Stimulated activated CD4-positive, alpha-beta T cell treated with anti-CD3 and anti-CD28 coated beads, Interleukin-4, amount 100 ng/mL, for 1 hour (primary cell): ENCODE measurements around the gene SREBF2.

Experiments
- DNase-seq: peaks from one replicate; pipeline ENCODE4 v3.0.0-alpha.2; 2020

SREBF2 gene

GRCh38 chr22:41880653-41881052, 47.7 kb downstream of the SREBF2 start:
- DNase-seq, result no peak

- no peak for DNase-seq
Observed at GRCh38 chr22:41883400-41883799, 50.5 kb downstream of the SREBF2 start.

- DNase-seq, result no peak
Observed at GRCh38 chr22:41885116-41885515, 52.2 kb downstream of the SREBF2 start.

- no peak for DNase-seq
Observed at GRCh38 chr22:41885516-41885915, 52.6 kb downstream of the SREBF2 start.

- DNase-seq, result no peak
Observed at GRCh38 chr22:41888627-41889200, 55.8 kb downstream of the SREBF2 start.

GRCh38 chr22:41891407-41891806, 58.5 kb downstream of the SREBF2 start:
- no peak for DNase-seq

- no peak for DNase-seq
Observed at GRCh38 chr22:41892721-41893120, 59.8 kb downstream of the SREBF2 start.

- no peak for DNase-seq
Observed at GRCh38 chr22:41893591-41894375, 60.9 kb downstream of the SREBF2 start.

GRCh38 chr22:41898645-41899044, 65.7 kb downstream of the SREBF2 start:
- DNase-seq, result no peak

- no peak for DNase-seq
Observed at GRCh38 chr22:41899110-41899509, 66.2 kb downstream of the SREBF2 start.

- DNase-seq, result no peak
Observed at GRCh38 chr22:41899992-41900651, 67.2 kb downstream of the SREBF2 start.

GRCh38 chr22:41900652-41901312, 67.9 kb downstream of the SREBF2 start:
- no peak for DNase-seq

GRCh38 chr22:41902016-41902415, 69.1 kb downstream of the SREBF2 start:
- DNase-seq, result no peak

- no peak for DNase-seq
Observed at GRCh38 chr22:41902932-41903421, 70.1 kb downstream of the SREBF2 start.

- DNase-seq, result no peak
Observed at GRCh38 chr22:41904450-41905410, 71.8 kb downstream of the SREBF2 start.

GRCh38 chr22:41905411-41906202, 72.7 kb downstream of the SREBF2 start:
- DNase-seq, result no peak

- DNase-seq, result no peak
Observed at GRCh38 chr22:41906822-41907221, 73.9 kb downstream of the SREBF2 start.

GRCh38 chr22:41907436-41908401, 74.8 kb downstream of the SREBF2 start:
- no peak for DNase-seq

GRCh38 chr22:41908411-41909309, 75.8 kb downstream of the SREBF2 start:
- no peak for DNase-seq
